Measurements from ENCODE around the gene NUBPL.
"Not testable (repeated sequence)": the region's sequence is repeated elsewhere in the genome, so short reads cannot be mapped to it uniquely, and the experiment has no call there.

The NUBPL gene

GRCh38 chr14:31819281-31819680 lies 258.1 kb downstream of the NUBPL start:
- no peak for DNase-seq

- no peak for DNase-seq
Observed at GRCh38 chr14:31825459-31825858, 264.3 kb downstream of the NUBPL start.

GRCh38 chr14:31827325-31827724 lies 266.1 kb downstream of the NUBPL start:
- DNase-seq: no peak

- no peak for DNase-seq
Observed at GRCh38 chr14:31828946-31829868, 268.0 kb downstream of the NUBPL start.

GRCh38 chr14:31834616-31835015 lies 273.4 kb downstream of the NUBPL start:
- DNase-seq: no peak

- no peak for DNase-seq
Observed at GRCh38 chr14:31835049-31835448, 273.8 kb downstream of the NUBPL start.

GRCh38 chr14:31837031-31837430 lies 275.8 kb downstream of the NUBPL start:
- no peak for DNase-seq

GRCh38 chr14:31842899-31843298 lies 281.7 kb downstream of the NUBPL start:
- no peak for DNase-seq

- DNase-seq: no peak
Observed at GRCh38 chr14:31843361-31844091, 282.3 kb downstream of the NUBPL start.

GRCh38 chr14:31854508-31855075 lies 293.4 kb downstream of the NUBPL start:
- DNase-seq: no peak

GRCh38 chr14:31855262-31855661 lies 294.1 kb downstream of the NUBPL start:
- DNase-seq: no peak

GRCh38 chr14:31856003-31856402 lies 294.8 kb downstream of the NUBPL start:
- not testable (repeated sequence) for DNase-seq

GRCh38 chr14:31858868-31859267 lies 297.7 kb downstream of the NUBPL start:
- DNase-seq: no peak

GRCh38 chr14:31864937-31865855 lies 304.0 kb downstream of the NUBPL start:
- no peak for DNase-seq

GRCh38 chr14:31867570-31867969 lies 306.4 kb downstream of the NUBPL start:
- DNase-seq: no peak

- DNase-seq: not testable (repeated sequence)
Observed at GRCh38 chr14:31868096-31868495, 306.9 kb downstream of the NUBPL start.

GRCh38 chr14:31876741-31877140 lies 315.5 kb downstream of the NUBPL start:
- no peak for DNase-seq

GRCh38 chr14:31877255-31877798 lies 316.1 kb downstream of the NUBPL start:
- DNase-seq: no peak

GRCh38 chr14:31879661-31880348 lies 318.6 kb downstream of the NUBPL start:
- DNase-seq: no peak

- no peak for DNase-seq
Observed at GRCh38 chr14:31880935-31881334, 319.7 kb downstream of the NUBPL start.

GRCh38 chr14:31881531-31882310 lies 320.5 kb downstream of the NUBPL start:
- DNase-seq: no peak

Measured in activated CD8-positive, alpha-beta memory T cell treated with anti-CD3 and anti-CD28 coated beads, Interleukin-2, amount 50 U/mL, for 4 hours (primary cell).